Body of pancreas (tissue), 4 donors: ENCODE data around the gene LRSAM1. TPM values are rescaled to one million over a fixed set of nuclear protein-coding genes. Genes with fewer than 3 reads are reported as not detected.

Experiments used
- ATAC-seq: fragments of 150-250 bp; one replicate; pipeline ENCODE4 v1.9.1; 2016
- DNase-seq, 4 donors: peaks; one replicate each; pipeline ENCODE4 v3.0.0-alpha.2; 2019
- H3K27ac ChIP-seq, 4 donors: fragments of 200-600 bp; sonication (generic); 1 replicate in 3 of 4; 2 replicates in 1 of 4; pipeline versions ENCODE4 v1.5.1 to v1.6.1; 2016 to 2019; ENCODE audit warnings: mild to moderate bottlenecking in 1 of 4, mixed read lengths in 1 of 4, moderate library complexity in 1 of 4
- H3K27me3 ChIP-seq, 2 donors: fragments of 200-600 bp; sonication (generic); one replicate each; pipeline ENCODE4 v1.6.0; 2016; ENCODE audit warnings: mild to moderate bottlenecking in 1 of 2
- H3K36me3 ChIP-seq, 2 donors: fragments of 200-600 bp; sonication (generic); replicated peaks in 1 of 2; 2 replicates each; pipeline ENCODE4 v1.5.1; 2016; ENCODE audit warnings: low read depth in 2 of 2; ENCODE audit not compliant: insufficient read depth in 1 of 2
- H3K4me1 ChIP-seq: fragments of 200-600 bp; sonication (generic); one replicate; pipeline ENCODE4 v1.6.0; 2016
- H3K4me3 ChIP-seq, 2 donors: fragments of 200-600 bp; sonication (generic); 1 replicate in 1 of 2; 2 replicates in 1 of 2; pipeline ENCODE4 v1.5.1; 2016 to 2019
- H3K9me3 ChIP-seq, 3 donors: fragments of 200-600 bp; sonication (generic); 1 replicate in 2 of 3; 2 replicates in 1 of 3; pipeline ENCODE4 v1.5.1; 2016
- POLR2A ChIP-seq, 3 donors: fragments of 450-650 bp; IDR thresholded peaks; one replicate each; pipeline ENCODE4 v1.6.1; 2016; ENCODE audit warnings: antibody characterized with exemption in 3 of 3, mild to moderate bottlenecking in 2 of 3
- WGBS, 2 donors: methylation state at CpG; one replicate each; pipeline ENCODE4 v1.1.5; 2017; 5-methylcytosine and 5-hydroxymethylcytosine counted together
- intact Hi-C: fragments of 100-400 bp; cut with DNase I; formaldehyde crosslinking; loops from one replicate; pipeline ENCODE4 v1.15.1; 2023
- total RNA-seq, 2 donors: library from RNA; depleted of rRNA; stranded (reverse); fragments of >200 nt; gene quantifications; one replicate each; pipeline ENCODE4 v1.1.0, GENCODE V29; 2016
- TF ChIP-seq, protein P1 (sequence below), 7 experiments: fragments of 450-650 bp in 4 of 7; fragments of 200-600 bp in 3 of 7; sonication (generic) in 3 of 7; IDR thresholded peaks; one replicate each; pipeline ENCODE4 v1.5.1; 2016 to 2019; ENCODE audit warnings: antibody characterized with exemption in 7 of 7

The LRSAM1 gene
- total RNA-seq, 2 donors from 2014 or later: 9.6 to 26.0 TPM

DNA sequence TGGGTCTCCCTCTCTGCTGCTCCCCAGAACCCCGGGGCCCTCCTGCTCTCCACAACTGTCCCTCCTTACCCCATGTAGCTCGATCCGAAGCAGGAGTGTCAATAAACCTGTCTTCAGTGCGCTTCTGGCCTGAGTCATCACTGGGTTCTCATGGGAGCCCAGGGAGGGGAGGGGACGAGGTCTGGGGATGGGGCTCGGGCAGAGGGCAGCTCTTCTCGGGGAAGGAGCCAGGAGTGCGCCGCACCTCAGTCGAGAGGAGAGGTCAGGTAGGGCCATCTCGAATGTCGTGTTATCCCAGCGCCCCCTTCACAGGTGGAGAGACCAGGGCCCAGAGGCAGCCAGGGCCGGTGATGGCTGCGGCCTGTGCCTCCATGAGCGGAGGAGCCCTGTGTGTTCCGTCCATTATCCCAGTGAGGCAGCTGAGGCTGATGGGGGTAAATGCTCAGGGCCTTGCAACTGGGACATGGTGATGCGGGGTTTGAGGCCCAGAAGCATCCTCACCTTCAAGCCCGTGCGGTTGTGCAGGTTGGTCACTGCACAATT, 52.1 kb downstream of the LRSAM1 start:
- Histone ChIP-seq H3K27ac (peak overlapping the region in 1 of 4 donors; percentile 22), H3K36me3 (peaks cover 25 to 34% of the 10 kb centered on the region in 2 donors), H3K27me3 (no peaks in the 10 kb centered on the region), H3K9me3 (no peaks in the 10 kb centered on the region), H3K4me1 (no peaks in the 10 kb centered on the region), H3K4me3 (no peak overlapping the region)
- 86 to 90% methylated on average over 6 to 20 of the region's 20 CpGs for WGBS, 2 donors
- DNase-seq: no peak
- intact Hi-C loops: no loop called here
- ATAC-seq: no peak
- TF ChIP-seq POLR2A (IDR thresholded peaks at IDR 0.05): no peak
- TF ChIP-seq, protein P1, sequence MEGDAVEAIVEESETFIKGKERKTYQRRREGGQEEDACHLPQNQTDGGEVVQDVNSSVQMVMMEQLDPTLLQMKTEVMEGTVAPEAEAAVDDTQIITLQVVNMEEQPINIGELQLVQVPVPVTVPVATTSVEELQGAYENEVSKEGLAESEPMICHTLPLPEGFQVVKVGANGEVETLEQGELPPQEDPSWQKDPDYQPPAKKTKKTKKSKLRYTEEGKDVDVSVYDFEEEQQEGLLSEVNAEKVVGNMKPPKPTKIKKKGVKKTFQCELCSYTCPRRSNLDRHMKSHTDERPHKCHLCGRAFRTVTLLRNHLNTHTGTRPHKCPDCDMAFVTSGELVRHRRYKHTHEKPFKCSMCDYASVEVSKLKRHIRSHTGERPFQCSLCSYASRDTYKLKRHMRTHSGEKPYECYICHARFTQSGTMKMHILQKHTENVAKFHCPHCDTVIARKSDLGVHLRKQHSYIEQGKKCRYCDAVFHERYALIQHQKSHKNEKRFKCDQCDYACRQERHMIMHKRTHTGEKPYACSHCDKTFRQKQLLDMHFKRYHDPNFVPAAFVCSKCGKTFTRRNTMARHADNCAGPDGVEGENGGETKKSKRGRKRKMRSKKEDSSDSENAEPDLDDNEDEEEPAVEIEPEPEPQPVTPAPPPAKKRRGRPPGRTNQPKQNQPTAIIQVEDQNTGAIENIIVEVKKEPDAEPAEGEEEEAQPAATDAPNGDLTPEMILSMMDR (IDR thresholded peaks at IDR 0.05): no peak

DNA sequence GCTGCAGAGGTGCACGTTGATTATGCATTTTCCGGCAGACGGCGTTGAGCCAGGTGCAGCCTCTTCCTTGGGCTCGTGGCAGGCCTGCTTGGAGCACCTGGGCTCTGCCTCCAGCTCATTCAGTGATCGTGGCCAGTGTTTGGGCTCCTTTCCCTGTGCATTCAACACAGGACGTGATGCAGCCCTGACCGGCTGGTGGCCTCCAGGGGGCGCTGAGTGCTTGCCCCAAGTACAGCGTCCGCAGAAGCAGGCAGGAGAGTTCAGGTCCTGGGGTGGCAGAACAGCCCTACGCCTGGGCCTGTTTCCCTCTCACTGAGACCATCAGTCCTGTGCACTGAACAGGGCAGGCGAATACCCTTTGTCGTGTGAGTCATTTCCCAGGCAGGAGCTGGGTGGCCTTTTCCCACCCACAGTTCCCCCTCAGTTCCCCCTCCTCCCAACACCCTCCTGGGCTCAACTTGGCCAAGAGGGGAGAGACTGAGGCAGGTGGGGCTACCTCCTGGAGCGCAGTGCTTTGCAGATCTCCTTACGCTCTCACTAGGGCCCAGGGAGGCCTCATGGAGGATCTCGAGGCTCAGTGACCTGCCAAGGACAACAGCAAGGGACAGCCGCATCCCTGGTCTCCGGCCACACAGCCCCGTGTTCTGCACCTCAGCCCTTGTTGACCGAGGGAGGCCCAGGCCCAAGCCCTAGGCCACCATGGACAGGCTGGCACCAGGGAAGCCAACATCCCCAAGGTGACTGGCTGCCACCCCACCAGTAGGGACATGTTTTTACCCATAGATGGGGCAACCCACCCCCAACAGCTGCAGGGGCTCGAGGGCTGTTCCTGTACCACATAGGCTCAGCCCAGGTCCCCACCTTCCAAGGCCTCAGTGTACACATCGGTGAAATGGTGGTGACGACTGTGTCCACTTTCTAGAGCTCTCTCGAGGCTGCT, 52.9 kb downstream of the LRSAM1 start:
- H3K36me3 ChIP-seq: peaks cover 30 to 42% of the 10 kb centered on the region in 2 donors

GRCh38 chr9:127504887-127505251, 53.6 kb downstream of the LRSAM1 start:
- TF ChIP-seq POLR2A (IDR thresholded peaks at IDR 0.05): no peak
- TF ChIP-seq, protein P1 (IDR thresholded peaks at IDR 0.05): no peak
- Histone ChIP-seq H3K27ac (peak overlapping the region in 1 of 4 donors; percentile 10), H3K4me1 (no peaks in the 10 kb centered on the region), H3K27me3 (no peaks in the 10 kb centered on the region), H3K36me3 (peaks cover 30 to 42% of the 10 kb centered on the region in 2 donors), H3K9me3 (no peaks in the 10 kb centered on the region), H3K4me3 (no peak overlapping the region)
- DNase-seq (peak in 1 of 4 donors; percentile 13), ATAC-seq (no peak)
- intact Hi-C loops: loop anchor here (5.0 kb wide), 1 partner anchor 77 kb away; no protein-coding TSS in a partner anchor
- WGBS, 2 donors: 76 to 77% methylated on average over 3 to 8 of the region's 8 CpGs

More for the DNA sequence above, 52.9 kb downstream of the LRSAM1 start:
- ATAC-seq (peak; percentile 81), DNase-seq (peak; percentile 85 to 89 (median 88))
- 40 to 46% methylated on average over 8 to 24 of the region's 25 CpGs for WGBS, 2 donors
- Histone ChIP-seq H3K4me1 (no peaks in the 10 kb centered on the region), H3K27me3 (no peaks in the 10 kb centered on the region), H3K9me3 (no peaks in the 10 kb centered on the region), H3K4me3 (no peak overlapping the region), H3K27ac (peak overlapping the region in 2 of 4 donors; percentile 10 to 22)
- intact Hi-C loops: no loop called here
- TF ChIP-seq, protein P1 (IDR thresholded peaks at IDR 0.05): peak; percentile 72 to 93 (median 86)
- no peak for TF ChIP-seq POLR2A (IDR thresholded peaks at IDR 0.05)

DNA sequence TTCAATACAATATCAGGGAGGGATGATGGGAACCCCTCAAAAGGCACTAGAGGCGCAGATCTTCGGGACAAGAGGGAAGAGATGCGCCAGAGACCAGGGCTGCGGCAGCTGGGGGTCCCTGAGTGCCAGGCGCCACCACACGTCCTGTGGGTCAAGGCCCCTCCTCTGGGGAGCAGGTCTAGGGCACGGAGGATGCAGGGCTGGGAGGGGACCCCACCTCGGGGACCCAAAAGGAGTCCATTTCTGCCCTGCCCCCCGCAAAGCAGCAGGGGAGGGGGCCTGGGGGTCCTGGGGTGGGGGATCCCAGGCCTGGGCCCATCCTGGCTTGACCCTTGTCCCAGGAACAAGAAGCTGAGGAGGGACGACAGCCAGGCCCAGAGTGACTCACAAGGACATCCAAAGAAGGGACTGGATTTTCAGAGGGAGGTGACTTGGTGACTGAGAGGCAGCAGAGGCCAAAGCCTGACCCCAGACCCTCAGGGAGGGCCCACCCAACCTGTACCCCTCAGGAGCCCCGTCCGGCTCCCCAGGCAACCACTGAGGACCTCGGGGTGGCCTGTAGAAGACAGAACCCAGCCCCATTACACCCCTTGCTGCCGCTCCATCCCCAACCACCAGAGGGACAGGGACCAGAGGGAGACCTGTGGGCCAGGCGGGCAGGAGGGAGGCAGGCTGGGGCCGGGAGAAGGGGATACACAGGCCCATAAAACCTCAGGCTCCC, 54.2 kb downstream of the LRSAM1 start:
- 80 to 84% methylated on average over 7 to 13 of the region's 16 CpGs for WGBS, 2 donors
- ATAC-seq: no peak
- H3K36me3 ChIP-seq: peaks cover 30 to 42% of the 10 kb centered on the region in 2 donors

More for the DNA sequence above, 54.2 kb downstream of the LRSAM1 start:
- intact Hi-C loops: loop anchor here (5.0 kb wide), 1 partner anchor 77 kb away; no protein-coding TSS in a partner anchor
- no peak overlapping the region for H3K4me3 ChIP-seq
- H3K9me3 ChIP-seq: no peaks in the 10 kb centered on the region
- no peak for TF ChIP-seq POLR2A (IDR thresholded peaks at IDR 0.05)
- TF ChIP-seq, protein P1 (IDR thresholded peaks at IDR 0.05): peak in 6 of 7 experiments; percentile 10 to 32 (median 24)
- no peaks in the 10 kb centered on the region for H3K27me3 ChIP-seq
- DNase-seq: no peak
- no peaks in the 10 kb centered on the region for H3K4me1 ChIP-seq
- H3K27ac ChIP-seq: peak overlapping the region in 2 of 4 donors; percentile 12 to 26
